ENCODE data around the gene DEFB131B.
"Not testable (repeated sequence)": the region's sequence is repeated elsewhere in the genome, so short reads cannot be mapped to it uniquely, and the experiment has no call there.

- TF ChIP-seq CTCF, POLR2A (IDR thresholded peaks at IDR 0.05): not testable (repeated sequence)
These were observed 11.0 kb upstream of the DEFB131B start for GRCh38 chr11:71867209-71867608.
